Measurements from ENCODE around the gene ANKRD33B. TPM values are rescaled to one million over a fixed set of nuclear protein-coding genes. Genes with fewer than 3 reads are reported as not detected.
A peak's percentile ranks its signal among the peaks of the same experiment; 100 is the strongest.

The ANKRD33B gene
- total and polyA plus RNA-seq, 9 of the 15 experiments (the other 6 are each of a cell fraction or from before 2014, with no cell fraction given), result 0.10 to 1.7 (median 0.40) TPM

GRCh38 chr5:10622810-10623209, 58.9 kb downstream of the ANKRD33B start (continued):
- TF ChIP-seq, protein P1, sequence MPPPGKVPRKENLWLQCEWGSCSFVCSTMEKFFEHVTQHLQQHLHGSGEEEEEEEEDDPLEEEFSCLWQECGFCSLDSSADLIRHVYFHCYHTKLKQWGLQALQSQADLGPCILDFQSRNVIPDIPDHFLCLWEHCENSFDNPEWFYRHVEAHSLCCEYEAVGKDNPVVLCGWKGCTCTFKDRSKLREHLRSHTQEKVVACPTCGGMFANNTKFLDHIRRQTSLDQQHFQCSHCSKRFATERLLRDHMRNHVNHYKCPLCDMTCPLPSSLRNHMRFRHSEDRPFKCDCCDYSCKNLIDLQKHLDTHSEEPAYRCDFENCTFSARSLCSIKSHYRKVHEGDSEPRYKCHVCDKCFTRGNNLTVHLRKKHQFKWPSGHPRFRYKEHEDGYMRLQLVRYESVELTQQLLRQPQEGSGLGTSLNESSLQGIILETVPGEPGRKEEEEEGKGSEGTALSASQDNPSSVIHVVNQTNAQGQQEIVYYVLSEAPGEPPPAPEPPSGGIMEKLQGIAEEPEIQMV (tag; conservative IDR thresholded peaks at IDR 0.05; ENCODE audit: low read depth), result no peak
- no peak for TF ChIP-seq NKRF (IDR thresholded peaks at IDR 0.05; ENCODE audit: borderline replicate concordance)

GRCh38 chr5:10623305-10623910, 59.5 kb downstream of the ANKRD33B start:
- Histone ChIP-seq H3K9me3 (replicated peaks; ENCODE audit: control insufficient read depth, insufficient read depth, low read depth, low read length) (no peaks in the 10 kb centered on the region), H3K9ac (ENCODE audit: insufficient read depth in 1 of 2, low read depth in 2 of 2, low read length in 2 of 2) (0 out of 4 replicates have a peak overlapping the region, but pooled peaks of 1 of the 2 experiments have one; percentile 7), H3K4me2 (ENCODE audit: insufficient read depth, low read length) (no peak overlapping the region), H2AFZ (ENCODE audit: low read depth, low read length) (no peak overlapping the region), H3K27ac (ENCODE audit: extremely low read depth, low read depth, low read length) (no peak overlapping the region), H3K4me1 (replicated peaks in 1 of 2; ENCODE audit: control insufficient read depth in 2 of 2, insufficient read depth in 2 of 2, low read length in 2 of 2) (peaks cover 3 to 16% of the 10 kb centered on the region in 2 experiments; a peak in 3 of 5 replicates), H3K4me3 (no peak overlapping the region), H3K36me3 (ENCODE audit: control insufficient read depth, insufficient read depth, low read length) (no peaks in the 10 kb centered on the region), H3K79me2 (ENCODE audit: control insufficient read depth, insufficient read depth, low read length) (no peaks in the 10 kb centered on the region), H4K20me1 (replicated peaks; ENCODE audit: control insufficient read depth, insufficient read depth, low read length) (peaks cover 6% of the 10 kb centered on the region), H3K27me3 (ENCODE audit: control insufficient read depth in 2 of 2, insufficient read depth in 2 of 2, low read length in 2 of 2) (peaks cover 10 to 26% of the 10 kb centered on the region in 2 experiments; a peak in 3 of 5 replicates), H3K9me1 (ENCODE audit: control insufficient read depth, insufficient read depth, low read length) (peaks cover 3% of the 10 kb centered on the region)
- FAIRE-seq (no peak), DNase-seq (ENCODE audit: extremely low read depth in 1 of 4, low spot score in 3 of 4) (no peak), ATAC-seq (no peak)
- ChIA-PET CTCF (ENCODE audit: low intra/inter-chr PET ratio) (interaction anchor here (0.6 kb wide), 1 partner anchor 209 kb away, joined by 5 read pairs; no protein-coding TSS in a partner anchor), POLR2A (interaction anchor here (3.4 kb wide), 1 partner anchor 15 kb away, joined by 13 read pairs; no protein-coding TSS in a partner anchor)
- in situ Hi-C loops (cut with MboI), result no loop called here
- no TSS peak for BruUV-seq (replicated peaks)
- TF ChIP-seq PRPF4 (IDR thresholded peaks at IDR 0.05; ENCODE audit: insufficient read depth, low read depth, low read length, poor library complexity, severe bottlenecking) (no peak), TFAM (CRISPR knock-in tag; conservative IDR thresholded peaks at IDR 0.05) (no peak), E2F3 (CRISPR knock-in tag; IDR thresholded peaks at IDR 0.05) (no peak)
- 47% methylated on average over 10 of the region's 10 CpGs for WGBS (ENCODE audit: insufficient coverage, low coverage, missing lambda C conversion rate)
- intact Hi-C loops (cut with micrococcal nuclease), result no loop called here

All from K562 (cell line).